ENCODE measurements around the gene CLDN7.

Gene CLDN7

DNA sequence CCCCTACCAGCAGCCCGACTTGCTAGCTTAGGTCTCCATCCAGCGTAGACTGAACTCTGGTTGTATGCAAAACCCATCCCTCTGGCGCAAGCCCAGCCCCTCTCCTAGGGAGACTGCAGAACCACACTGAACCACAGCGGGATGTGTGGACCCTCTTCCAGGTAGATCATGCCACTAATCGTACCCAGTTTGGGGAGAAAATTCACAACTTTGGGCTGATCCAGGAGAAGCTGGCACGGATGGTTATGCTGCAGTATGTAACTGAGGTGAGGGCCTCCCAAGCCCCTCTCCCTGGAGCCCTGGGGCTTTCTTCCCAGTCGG, 39.3 kb downstream of the CLDN7 start:
- Histone ChIP-seq H2AFZ (ENCODE audit: low read length) (no peak overlapping the region), H3K23ac (ENCODE audit: low read depth, low read length, poor library complexity) (peak overlapping the region; percentile 70), H3K9me3 (replicated peaks in 1 of 2; ENCODE audit: control insufficient read depth in 2 of 2, insufficient read depth in 1 of 2, low read depth in 1 of 2, low read length in 2 of 2) (no peaks in the 10 kb centered on the region), H2BK120ac (ENCODE audit: low read depth, low read length) (no peak overlapping the region), H3K14ac (ENCODE audit: low read length) (no peak overlapping the region), H4K91ac (ENCODE audit: low read depth, low read length, poor library complexity) (no peak overlapping the region), H3K79me1 (ENCODE audit: low read depth, low read length) (no peaks in the 10 kb centered on the region), H2BK15ac (ENCODE audit: low read length) (no peak overlapping the region), H3K18ac (ENCODE audit: low read length) (no peak overlapping the region), H3K4ac (ENCODE audit: low read length) (no peak overlapping the region), H3K4me1 (ENCODE audit: control insufficient read depth in 2 of 2, insufficient read depth in 1 of 2, low read depth in 1 of 2, low read length in 2 of 2) (peaks cover 13 to 19% of the 10 kb centered on the region in 2 donors), H3K4me2 (ENCODE audit: insufficient read depth, low read length, poor library complexity, severe bottlenecking) (no peak overlapping the region), H3K27ac (replicated peaks; ENCODE audit: low read length) (no peak overlapping the region), H3K27me3 (ENCODE audit: control insufficient read depth in 3 of 3, insufficient read depth in 3 of 3, low read depth in 1 of 3, low read length in 3 of 3) (no peaks in the 10 kb centered on the region), H3K9ac (ENCODE audit: low read depth, low read length, poor library complexity) (no peak overlapping the region), H4K8ac (ENCODE audit: low read depth, low read length) (no peak overlapping the region), H3K36me3 (replicated peaks in 1 of 2; ENCODE audit: control insufficient read depth in 2 of 2, insufficient read depth in 2 of 2, low read length in 2 of 2) (peaks cover 57 to 75% of the 10 kb centered on the region in 2 donors), H3K4me3 (ENCODE audit: low read length in 2 of 2) (no peak overlapping the region), H2BK5ac (ENCODE audit: low read length) (no peak overlapping the region), H2BK12ac (ENCODE audit: low read length) (no peak overlapping the region), H2AK5ac (ENCODE audit: low read depth, low read length) (no peak overlapping the region)
- no CpG with 5 or more reads among the region's 7 CpGs for WGBS, 2 donors (ENCODE audit: extremely low coverage in 2 of 2, insufficient read length in 2 of 2, insufficient replicate concordance in 1 of 2)
- no peak for DNase-seq (ENCODE audit: low spot score)

DNA sequence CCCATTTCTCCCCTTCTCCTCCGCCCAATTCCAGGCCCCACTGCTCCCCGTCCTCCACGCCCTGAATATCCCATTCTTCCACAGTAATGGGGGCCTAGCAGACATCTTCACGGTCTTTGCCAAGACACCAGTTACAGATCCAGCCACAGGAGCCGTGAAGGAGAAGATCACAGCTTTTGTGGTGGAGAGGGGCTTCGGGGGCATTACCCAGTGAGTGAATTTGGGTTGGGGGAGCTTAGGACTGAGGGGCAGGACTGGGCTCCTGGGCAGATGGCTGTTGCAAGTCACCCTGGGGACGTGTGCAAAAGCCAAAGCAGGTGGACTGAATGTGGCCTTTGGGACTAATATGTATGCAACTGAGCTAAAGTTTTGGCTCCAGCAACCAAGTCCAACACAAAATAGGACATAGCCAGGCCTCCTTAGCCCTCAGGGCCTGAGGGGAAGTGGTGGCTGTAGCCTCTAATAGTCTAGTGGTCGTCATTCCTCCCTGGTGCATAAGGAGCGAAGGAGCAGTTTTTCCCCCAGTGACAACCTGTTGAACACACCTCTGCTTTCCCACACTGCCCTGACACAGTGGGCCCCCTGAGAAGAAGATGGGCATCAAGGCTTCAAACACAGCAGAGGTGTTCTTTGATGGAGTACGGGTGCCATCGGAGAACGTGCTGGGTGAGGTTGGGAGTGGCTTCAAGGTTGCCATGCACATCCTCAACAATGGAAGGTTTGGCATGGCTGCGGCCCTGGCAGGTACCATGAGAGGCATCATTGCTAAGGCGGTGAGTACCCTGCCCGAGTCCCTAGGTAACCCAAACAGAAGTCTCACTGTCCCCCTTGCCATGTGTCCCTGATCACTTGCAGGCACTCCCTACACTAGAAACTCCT, 39.9 kb downstream of the CLDN7 start:
- no peak overlapping the region for H4K91ac ChIP-seq (ENCODE audit: low read depth, low read length, poor library complexity)
- H2BK5ac ChIP-seq (ENCODE audit: low read length), result no peak overlapping the region
- H3K9me3 ChIP-seq (replicated peaks in 1 of 2; ENCODE audit: control insufficient read depth in 2 of 2, insufficient read depth in 1 of 2, low read depth in 1 of 2, low read length in 2 of 2), result no peaks in the 10 kb centered on the region
- no peak overlapping the region for H2AK5ac ChIP-seq (ENCODE audit: low read depth, low read length)
- no peak for DNase-seq (ENCODE audit: low spot score)
- no peak overlapping the region for H3K4me3 ChIP-seq (ENCODE audit: low read length in 2 of 2)
- H2AFZ ChIP-seq (ENCODE audit: low read length), result no peak overlapping the region
- H3K36me3 ChIP-seq (replicated peaks in 1 of 2; ENCODE audit: control insufficient read depth in 2 of 2, insufficient read depth in 2 of 2, low read length in 2 of 2), result peaks cover 52 to 69% of the 10 kb centered on the region in 2 donors
- no peak overlapping the region for H3K27ac ChIP-seq (replicated peaks; ENCODE audit: low read length)
- WGBS, 2 donors (ENCODE audit: extremely low coverage in 2 of 2, insufficient read length in 2 of 2, insufficient replicate concordance in 1 of 2), result no CpG with 5 or more reads among the region's 15 CpGs
- no peak overlapping the region for H3K4me2 ChIP-seq (ENCODE audit: insufficient read depth, low read length, poor library complexity, severe bottlenecking)
- no peak overlapping the region for H2BK12ac ChIP-seq (ENCODE audit: low read length)
- peak overlapping the region; percentile 1 for H3K9ac ChIP-seq (ENCODE audit: low read depth, low read length, poor library complexity)
- peak overlapping the region; percentile 70 for H3K23ac ChIP-seq (ENCODE audit: low read depth, low read length, poor library complexity)
- H3K4ac ChIP-seq (ENCODE audit: low read length), result no peak overlapping the region
- H3K4me1 ChIP-seq (ENCODE audit: control insufficient read depth in 2 of 2, insufficient read depth in 1 of 2, low read depth in 1 of 2, low read length in 2 of 2), result peaks cover 17 to 22% of the 10 kb centered on the region in 2 donors
- no peaks in the 10 kb centered on the region for H3K27me3 ChIP-seq (ENCODE audit: control insufficient read depth in 3 of 3, insufficient read depth in 3 of 3, low read depth in 1 of 3, low read length in 3 of 3)
- no peaks in the 10 kb centered on the region for H3K79me1 ChIP-seq (ENCODE audit: low read depth, low read length)
- no peak overlapping the region for H3K18ac ChIP-seq (ENCODE audit: low read length)
- no peak overlapping the region for H2BK15ac ChIP-seq (ENCODE audit: low read length)
- no peak overlapping the region for H4K8ac ChIP-seq (ENCODE audit: low read depth, low read length)
- H3K14ac ChIP-seq (ENCODE audit: low read length), result no peak overlapping the region
- no peak overlapping the region for H2BK120ac ChIP-seq (ENCODE audit: low read depth, low read length)

DNA sequence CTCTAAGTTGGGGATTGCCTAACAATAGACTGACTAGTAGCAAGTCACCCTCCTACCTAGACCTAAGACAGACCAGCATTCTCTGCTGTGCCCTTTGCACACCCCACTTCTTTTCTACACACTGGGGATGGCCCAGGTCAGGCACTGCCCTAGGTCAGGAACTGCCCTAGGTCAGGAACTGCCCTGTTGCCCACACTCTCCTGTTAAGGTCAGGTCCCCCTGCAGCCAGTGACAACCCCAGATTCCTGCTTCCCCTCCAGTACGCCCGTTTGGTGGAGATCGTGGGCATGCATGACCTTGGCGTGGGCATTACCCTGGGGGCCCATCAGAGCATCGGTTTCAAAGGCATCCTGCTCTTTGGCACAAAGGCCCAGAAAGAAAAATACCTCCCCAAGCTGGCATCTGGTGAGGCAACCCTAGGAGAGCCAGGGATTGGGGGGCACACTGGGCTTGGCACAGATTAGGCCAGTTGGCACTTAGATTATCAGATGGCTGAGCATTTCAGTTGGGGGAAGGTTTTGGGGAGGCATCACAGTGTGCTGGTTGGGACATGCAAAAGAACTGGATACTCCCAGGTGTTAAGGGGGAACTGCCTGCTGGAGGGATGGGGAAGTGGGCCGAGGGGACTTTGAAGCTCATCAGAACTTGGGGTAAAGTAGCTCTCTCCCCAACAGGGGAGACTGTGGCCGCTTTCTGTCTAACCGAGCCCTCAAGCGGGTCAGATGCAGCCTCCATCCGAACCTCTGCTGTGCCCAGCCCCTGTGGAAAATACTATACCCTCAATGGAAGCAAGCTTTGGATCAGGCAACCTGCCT, 40.8 kb downstream of the CLDN7 start:
- H2BK15ac ChIP-seq (ENCODE audit: low read length), result no peak overlapping the region
- no peak overlapping the region for H2BK5ac ChIP-seq (ENCODE audit: low read length)
- H3K9me3 ChIP-seq (replicated peaks in 1 of 2; ENCODE audit: control insufficient read depth in 2 of 2, insufficient read depth in 1 of 2, low read depth in 1 of 2, low read length in 2 of 2), result no peaks in the 10 kb centered on the region
- no peak overlapping the region for H4K91ac ChIP-seq (ENCODE audit: low read depth, low read length, poor library complexity)
- no peak overlapping the region for H3K14ac ChIP-seq (ENCODE audit: low read length)
- no peak overlapping the region for H2AK5ac ChIP-seq (ENCODE audit: low read depth, low read length)
- no peaks in the 10 kb centered on the region for H3K27me3 ChIP-seq (ENCODE audit: control insufficient read depth in 3 of 3, insufficient read depth in 3 of 3, low read depth in 1 of 3, low read length in 3 of 3)
- no peak overlapping the region for H3K23ac ChIP-seq (ENCODE audit: low read depth, low read length, poor library complexity)
- H3K4ac ChIP-seq (ENCODE audit: low read length), result no peak overlapping the region
- H3K4me2 ChIP-seq (ENCODE audit: insufficient read depth, low read length, poor library complexity, severe bottlenecking), result no peak overlapping the region
- no peak overlapping the region for H2BK12ac ChIP-seq (ENCODE audit: low read length)
- no peaks in the 10 kb centered on the region for H3K79me1 ChIP-seq (ENCODE audit: low read depth, low read length)
- H3K18ac ChIP-seq (ENCODE audit: low read length), result no peak overlapping the region
- peaks cover 43 to 60% of the 10 kb centered on the region in 2 donors for H3K36me3 ChIP-seq (replicated peaks in 1 of 2; ENCODE audit: control insufficient read depth in 2 of 2, insufficient read depth in 2 of 2, low read length in 2 of 2)
- H3K4me1 ChIP-seq (ENCODE audit: control insufficient read depth in 2 of 2, insufficient read depth in 1 of 2, low read depth in 1 of 2, low read length in 2 of 2), result peaks cover 17 to 23% of the 10 kb centered on the region in 2 donors
- H3K27ac ChIP-seq (replicated peaks; ENCODE audit: low read length), result no peak overlapping the region
- H2AFZ ChIP-seq (ENCODE audit: low read length), result no peak overlapping the region
- no peak overlapping the region for H4K8ac ChIP-seq (ENCODE audit: low read depth, low read length)
- no peak for DNase-seq (ENCODE audit: low spot score)
- no peak overlapping the region for H3K4me3 ChIP-seq (ENCODE audit: low read length in 2 of 2)
- WGBS, 2 donors (ENCODE audit: extremely low coverage in 2 of 2, insufficient read length in 2 of 2, insufficient replicate concordance in 1 of 2), result no CpG with 5 or more reads among the region's 10 CpGs
- H3K9ac ChIP-seq (ENCODE audit: low read depth, low read length, poor library complexity), result peak overlapping the region; percentile 53
- no peak overlapping the region for H2BK120ac ChIP-seq (ENCODE audit: low read depth, low read length)
